ENCODE data around the gene PPIC.

DNA sequence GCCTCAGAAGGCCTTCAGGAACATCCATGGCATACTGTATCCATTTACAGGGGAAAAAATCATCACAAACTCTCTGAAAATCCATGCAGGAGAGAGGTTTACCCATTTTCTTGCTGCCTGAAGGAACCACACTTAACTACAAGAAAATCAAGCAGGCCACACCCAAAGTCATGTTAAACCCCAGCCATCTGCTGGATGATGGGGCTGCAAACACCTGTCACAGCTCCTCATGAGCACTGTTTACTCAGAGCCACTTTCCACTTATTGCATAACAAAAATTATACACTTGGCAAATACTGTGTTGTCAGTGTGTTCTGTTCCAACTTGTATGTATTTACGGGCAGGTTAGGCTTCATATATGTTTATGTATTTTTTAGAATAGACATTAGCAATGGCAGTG, 35.8 kb downstream of the PPIC start:
- TF ChIP-seq, protein P1, sequence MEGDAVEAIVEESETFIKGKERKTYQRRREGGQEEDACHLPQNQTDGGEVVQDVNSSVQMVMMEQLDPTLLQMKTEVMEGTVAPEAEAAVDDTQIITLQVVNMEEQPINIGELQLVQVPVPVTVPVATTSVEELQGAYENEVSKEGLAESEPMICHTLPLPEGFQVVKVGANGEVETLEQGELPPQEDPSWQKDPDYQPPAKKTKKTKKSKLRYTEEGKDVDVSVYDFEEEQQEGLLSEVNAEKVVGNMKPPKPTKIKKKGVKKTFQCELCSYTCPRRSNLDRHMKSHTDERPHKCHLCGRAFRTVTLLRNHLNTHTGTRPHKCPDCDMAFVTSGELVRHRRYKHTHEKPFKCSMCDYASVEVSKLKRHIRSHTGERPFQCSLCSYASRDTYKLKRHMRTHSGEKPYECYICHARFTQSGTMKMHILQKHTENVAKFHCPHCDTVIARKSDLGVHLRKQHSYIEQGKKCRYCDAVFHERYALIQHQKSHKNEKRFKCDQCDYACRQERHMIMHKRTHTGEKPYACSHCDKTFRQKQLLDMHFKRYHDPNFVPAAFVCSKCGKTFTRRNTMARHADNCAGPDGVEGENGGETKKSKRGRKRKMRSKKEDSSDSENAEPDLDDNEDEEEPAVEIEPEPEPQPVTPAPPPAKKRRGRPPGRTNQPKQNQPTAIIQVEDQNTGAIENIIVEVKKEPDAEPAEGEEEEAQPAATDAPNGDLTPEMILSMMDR (IDR thresholded peaks at IDR 0.05) = no peak
- no peak for TF ChIP-seq EP300 (IDR thresholded peaks at IDR 0.05)
